SIG-M5 treated with dmso at 0.1 percent for 504 hours (cell line): Measurements from ENCODE around the gene ADM5.

Experiments
- DNase-seq: peaks from one replicate; lab custom pipeline; 2025; ENCODE audit not compliant: unreplicated experiment; lab: John Stamatoyannopoulos, UW

Gene ADM5

GRCh38 chr19:49658139-49658517, 31.3 kb upstream of the ADM5 start:
- DNase-seq, result no peak

GRCh38 chr19:49658566-49659442, 30.6 kb upstream of the ADM5 start:
- no peak for DNase-seq

DNA sequence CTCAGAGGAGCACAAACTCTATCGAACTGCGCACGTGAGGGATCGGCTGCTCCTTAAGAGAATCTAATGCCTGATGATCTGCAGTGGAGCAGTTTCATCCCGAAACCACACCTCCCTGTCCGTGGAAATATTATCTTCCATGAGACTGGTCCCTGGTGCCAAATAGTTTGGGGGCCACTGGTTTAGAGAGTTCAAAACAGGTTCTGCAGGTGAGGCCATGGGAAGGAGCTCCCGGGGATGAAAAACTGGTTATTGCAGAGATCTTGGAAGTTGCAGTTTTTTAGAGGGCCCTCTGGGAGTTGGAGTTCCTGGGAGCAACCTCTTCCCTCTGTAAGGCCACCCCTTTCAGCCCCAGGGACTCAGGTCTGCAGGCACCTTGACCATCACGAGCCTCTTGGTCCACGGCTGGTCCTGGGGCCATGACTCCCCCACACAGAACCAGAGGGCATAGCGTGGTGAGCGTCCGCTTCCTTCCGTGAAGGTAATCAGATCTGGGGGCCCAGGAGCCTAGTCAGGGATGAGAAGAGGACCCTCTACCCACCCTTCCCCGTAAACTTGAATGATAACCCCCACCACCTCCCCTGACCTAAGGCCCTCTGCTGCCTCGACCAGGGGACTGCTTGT, 28.9 kb upstream of the ADM5 start:
- no peak for DNase-seq

- DNase-seq, result no peak
Observed at GRCh38 chr19:49662011-49662410, 27.4 kb upstream of the ADM5 start.

- DNase-seq, result no peak
Observed at GRCh38 chr19:49663224-49663623, 26.2 kb upstream of the ADM5 start.

GRCh38 chr19:49664171-49665035, 25.0 kb upstream of the ADM5 start:
- DNase-seq, result peak; percentile 74

GRCh38 chr19:49665036-49665350, 24.4 kb upstream of the ADM5 start:
- no peak for DNase-seq

DNA sequence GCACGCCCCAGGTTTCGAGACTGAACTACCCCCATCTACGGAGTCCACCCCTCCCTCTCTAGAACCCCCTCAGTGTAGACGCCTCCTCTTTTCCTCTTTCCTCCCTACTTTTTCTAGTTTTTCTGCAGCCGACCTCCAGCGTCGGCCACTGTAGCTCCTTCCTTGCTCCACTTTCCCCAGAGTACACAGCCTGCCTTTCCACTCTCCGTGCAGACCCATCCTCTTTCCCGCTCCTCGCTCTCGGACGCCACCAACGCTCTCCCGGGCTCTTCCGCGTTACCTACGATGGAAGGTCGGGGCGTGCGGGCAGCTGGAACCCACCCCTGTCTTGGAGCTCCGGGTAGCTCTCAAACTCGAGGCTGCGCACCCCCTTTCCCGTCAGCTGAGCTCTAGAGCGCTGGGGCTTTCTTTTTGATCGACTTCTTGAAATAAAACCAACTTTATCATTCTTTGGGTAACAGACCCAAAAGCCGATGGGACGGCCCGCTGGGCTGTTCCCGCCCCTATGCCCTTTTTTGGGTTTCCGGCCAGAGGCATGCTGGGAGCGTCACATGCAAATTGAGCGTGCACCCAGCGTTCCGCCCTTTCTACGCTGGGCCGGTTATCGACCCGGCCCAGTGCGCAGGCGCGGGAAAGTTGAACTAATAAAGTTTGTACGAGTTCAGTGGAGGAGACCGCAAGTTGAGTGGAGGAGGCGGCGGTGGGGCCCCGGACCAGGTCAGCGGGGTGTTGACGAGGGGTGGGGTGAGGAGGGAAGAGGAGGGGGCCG, 23.9 kb upstream of the ADM5 start, which contains the start of the genes BCL2L12 and IRF3:
Gene BCL2L12 (plus strand): TSS at position 583 of the 769 bp plus-strand sequence. CDS start 760 bp downstream, outside the sequence.
Gene IRF3 (minus strand): TSS at position 507 of the 769 bp plus-strand sequence. CDS start 1,019 bp downstream, outside the sequence.
- peak; percentile 94 for DNase-seq

- no peak for DNase-seq
Observed at GRCh38 chr19:49666120-49666444, 23.3 kb upstream of the ADM5 start.

- DNase-seq, result no peak
Observed at GRCh38 chr19:49667473-49667872, 21.9 kb upstream of the ADM5 start.

DNA sequence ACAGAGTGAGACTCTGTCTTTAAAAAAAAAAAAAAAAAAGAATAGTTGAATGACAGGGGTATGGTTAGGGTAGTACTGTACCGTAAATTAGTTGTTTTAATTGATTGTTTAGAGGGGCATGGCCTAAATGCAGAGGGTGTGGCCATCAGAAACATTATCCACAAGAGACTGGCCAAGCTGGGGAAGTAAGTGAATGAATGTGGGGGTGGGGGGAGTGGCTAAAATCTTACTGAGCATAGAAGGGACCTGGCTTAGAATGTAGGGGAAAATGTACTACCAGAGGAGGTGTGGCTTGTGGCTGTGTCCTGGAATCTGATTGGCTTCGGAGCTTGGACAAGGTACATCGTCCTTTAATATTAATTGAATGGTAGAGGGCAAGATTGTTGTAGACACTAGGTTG, 19.9 kb upstream of the ADM5 start:
- DNase-seq, result no peak

DNA sequence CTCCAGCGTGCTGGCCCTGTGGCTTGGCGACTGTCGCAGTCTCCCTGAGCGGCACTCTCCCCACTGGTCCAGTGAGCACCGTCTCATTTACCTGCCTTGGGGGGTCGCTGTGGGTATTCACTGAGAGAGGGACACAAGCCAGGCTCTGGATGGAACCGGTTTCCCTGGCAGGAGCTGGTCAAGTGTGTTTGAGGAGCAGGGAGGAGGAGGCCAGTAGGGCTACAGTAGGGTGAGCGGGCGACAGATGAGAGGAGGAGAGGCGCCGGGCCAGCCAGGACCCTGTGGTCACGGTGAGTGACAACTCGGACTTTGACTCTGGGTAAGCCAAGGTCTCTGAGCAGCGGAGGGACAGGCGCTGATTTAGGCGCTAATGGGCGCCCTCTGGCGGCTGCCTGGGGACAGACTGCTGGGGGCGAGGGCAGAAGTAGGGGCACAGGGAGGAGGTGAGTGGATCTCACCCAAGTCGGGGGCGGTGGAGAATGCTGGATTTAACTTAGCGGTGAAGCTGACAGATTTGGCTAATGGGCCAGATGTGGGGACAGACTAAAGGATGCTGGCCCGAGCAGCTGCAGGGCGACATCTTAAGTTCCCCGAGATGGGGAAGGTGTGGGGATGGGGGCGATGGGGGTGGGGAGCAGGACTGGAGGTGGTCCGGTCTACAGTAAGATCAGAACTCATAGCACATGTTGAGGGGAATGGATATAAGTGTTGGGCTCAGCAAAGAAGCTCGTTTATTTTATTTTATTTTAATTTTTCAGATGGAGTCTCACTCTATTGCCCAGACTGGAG, 17.1 kb upstream of the ADM5 start:
- peak; percentile 55 for DNase-seq

DNA sequence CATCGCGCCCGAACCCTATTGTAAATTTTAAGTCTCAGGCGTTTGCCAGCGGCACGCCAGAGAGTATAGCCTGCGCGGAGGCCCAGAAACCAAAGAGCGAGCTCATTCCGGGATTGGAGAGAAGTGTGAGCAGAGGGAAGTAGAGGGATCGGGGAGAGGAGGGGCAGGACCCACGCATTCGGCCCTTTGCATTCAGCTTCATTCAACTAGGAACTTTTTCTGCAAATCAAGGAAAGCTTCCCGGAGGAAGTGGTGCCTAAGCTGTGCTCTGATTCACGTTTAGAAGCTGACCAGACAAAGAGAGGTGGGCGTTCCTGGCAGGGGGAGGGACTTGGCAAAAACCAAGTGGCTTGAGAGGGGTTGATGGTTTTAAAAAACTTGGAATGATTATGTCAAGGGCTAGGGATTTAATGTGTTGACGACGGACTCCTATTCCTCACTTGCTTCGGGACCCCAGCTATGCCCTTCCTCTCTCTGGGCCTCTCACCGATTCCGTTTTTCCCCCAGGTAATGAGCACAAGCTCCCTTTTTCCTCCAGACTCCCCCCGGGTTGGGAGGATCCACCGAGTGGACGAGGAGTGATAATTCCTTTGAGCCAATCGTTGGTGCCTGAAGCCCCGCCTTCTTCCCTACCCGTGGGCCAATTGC, 13.1 kb upstream of the ADM5 start:
- DNase-seq, result peak; percentile 89

GRCh38 chr19:49676784-49677230, 12.6 kb upstream of the ADM5 start:
- DNase-seq, result peak; percentile 100

DNA sequence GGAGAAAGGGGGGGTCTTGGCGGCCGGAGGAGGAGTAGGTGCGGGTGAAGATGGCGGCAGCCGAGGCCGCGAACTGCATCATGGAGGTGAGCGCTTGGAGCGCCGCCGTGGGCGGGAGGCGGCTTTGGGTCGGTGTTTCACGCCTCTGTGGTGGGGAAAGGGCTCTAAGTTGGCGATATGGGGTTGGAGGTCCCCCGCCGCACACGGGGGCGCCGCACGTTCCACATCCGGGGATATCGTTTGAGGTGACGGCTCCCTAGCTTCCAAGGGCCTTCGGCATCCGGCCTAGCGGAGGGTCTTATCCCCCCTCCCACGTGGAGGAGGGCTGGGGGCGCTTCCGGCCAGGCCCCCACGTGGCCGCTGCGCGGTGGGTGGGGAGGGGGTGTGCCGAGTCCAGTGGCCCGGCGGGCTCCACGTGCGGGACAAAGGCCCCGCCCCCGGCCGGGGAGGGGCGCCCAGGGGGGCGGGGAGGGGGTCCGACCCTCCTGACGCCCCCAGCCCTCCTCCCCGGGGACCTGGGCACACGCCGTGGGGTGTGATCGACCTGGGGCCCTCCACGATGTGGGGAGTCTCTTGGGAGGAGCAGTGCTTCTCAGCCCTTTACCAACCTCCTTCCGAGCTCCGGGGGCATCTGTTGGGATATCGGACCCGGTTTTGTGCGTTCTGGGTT, 12.0 kb upstream of the ADM5 start, which contains the start of gene PRMT1:
Gene PRMT1 (plus strand): TSS at position 41 of the 670 bp plus-strand sequence. CDS start 10 bp downstream, at position 51.
- DNase-seq, result no peak

DNA sequence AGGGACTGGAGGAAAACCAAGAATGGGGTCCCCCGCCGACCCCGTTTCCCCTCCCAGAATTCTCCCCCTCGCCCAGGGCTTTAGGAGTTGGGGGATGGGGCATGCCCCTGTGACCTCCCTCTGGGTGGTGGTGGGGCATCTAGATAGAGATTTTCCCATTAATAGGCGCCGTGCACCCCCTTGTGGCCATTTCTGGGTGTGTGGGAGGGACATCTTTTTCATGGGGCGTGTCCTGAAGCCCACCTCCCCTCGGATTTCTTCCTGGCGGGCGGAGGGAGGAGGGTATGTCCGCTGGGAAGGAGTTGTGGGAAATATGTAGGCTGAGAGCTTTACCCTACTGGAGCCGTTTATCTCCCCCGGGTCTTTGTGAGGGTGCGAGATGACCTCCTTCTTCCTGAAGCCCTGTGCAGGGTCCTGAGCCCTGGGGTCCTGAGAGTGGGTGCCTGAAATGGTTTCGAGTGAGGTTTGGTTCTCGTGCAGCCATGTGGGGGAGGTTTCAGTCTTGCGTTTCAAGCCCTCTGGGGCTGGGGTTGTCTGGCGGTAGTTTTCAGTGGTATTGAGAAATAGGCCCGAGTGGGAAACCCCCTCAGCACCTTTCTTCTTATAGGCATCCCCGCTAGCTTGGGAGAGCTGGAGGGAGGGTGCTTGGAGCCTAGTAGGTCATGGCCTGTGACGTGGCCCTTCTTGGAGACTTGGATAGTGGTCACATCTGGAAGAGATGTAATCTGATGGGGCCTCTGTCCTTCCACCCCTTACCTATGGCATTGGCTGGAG, 11.3 kb upstream of the ADM5 start:
- peak; percentile 80 for DNase-seq

GRCh38 chr19:49678985-49679770, 10.2 kb upstream of the ADM5 start:
- no peak for DNase-seq
